HG02678 (cell line): ENCODE measurements around the gene APRT.
A peak's percentile ranks its signal among the peaks of the same experiment; 100 is the strongest.
"Not testable (repeated sequence)": the region's sequence is repeated elsewhere in the genome, so short reads cannot be mapped to it uniquely, and the experiment has no call there.

Source experiments
- ATAC-seq: cut with Tn5 transposase; IDR thresholded peaks from one replicate; pipeline ENCODE4 v1.9.1; 2021; ENCODE audit warnings: mild to moderate bottlenecking, moderate library complexity; ENCODE audit not compliant: unreplicated experiment

Gene APRT

DNA sequence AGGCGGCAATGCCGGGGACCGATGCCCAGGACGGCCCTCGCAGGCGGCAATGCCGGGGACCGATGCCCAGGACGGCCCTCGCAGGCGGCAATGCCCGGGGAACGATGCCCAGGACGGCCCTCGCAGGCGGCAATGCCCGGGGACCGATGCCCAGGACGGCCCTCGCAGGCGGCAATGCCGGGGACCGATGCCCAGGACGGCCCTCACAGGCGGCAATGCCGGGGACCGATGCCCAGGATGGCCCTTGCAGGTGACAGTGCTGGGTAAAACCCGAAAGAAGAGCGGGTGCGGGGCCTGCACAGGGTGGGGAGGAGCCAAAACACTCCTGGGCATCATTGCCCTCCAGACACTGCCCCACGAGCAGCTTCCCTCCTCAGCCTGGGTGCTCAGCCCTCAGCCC, 11.9 kb upstream of the APRT start:
- ATAC-seq = not testable (repeated sequence)

DNA sequence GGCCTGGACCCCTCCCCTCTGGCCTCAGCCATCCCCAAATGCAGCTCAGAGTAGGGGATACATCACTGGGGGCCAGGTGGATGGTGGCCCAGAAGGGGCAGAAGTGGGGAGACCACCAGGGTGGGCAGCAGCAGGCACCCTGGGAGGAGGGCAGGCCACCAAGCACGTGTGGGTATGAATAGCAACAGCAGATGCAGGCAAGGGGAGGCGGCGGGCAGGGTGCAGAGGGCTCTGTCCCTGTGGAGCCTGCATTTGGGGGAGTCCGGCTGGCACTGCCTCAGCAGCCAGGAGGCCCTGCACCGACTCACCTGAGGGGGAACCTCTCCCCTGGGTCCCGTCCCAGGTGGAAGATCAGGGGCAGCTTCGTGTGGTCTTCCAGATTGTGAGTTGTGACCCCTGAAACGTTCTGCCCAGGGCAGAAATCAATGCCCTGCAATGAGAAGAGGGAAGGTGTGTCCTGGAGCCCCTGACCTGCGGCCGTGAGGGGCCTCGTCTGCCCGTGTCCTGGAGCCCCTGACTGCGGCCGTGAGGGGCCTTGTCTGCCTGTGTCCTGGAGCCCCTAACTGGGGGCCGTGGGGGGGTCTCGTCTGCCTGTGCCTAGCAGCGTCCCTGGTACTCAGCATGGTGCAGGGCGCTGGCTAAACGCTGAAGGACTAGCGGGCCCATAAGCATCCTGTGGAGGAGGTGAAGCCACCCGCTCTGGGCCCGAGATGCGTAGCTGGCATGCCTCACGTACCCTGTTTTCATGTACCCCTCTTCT, 10.7 kb upstream of the APRT start:
- no peak for ATAC-seq

DNA sequence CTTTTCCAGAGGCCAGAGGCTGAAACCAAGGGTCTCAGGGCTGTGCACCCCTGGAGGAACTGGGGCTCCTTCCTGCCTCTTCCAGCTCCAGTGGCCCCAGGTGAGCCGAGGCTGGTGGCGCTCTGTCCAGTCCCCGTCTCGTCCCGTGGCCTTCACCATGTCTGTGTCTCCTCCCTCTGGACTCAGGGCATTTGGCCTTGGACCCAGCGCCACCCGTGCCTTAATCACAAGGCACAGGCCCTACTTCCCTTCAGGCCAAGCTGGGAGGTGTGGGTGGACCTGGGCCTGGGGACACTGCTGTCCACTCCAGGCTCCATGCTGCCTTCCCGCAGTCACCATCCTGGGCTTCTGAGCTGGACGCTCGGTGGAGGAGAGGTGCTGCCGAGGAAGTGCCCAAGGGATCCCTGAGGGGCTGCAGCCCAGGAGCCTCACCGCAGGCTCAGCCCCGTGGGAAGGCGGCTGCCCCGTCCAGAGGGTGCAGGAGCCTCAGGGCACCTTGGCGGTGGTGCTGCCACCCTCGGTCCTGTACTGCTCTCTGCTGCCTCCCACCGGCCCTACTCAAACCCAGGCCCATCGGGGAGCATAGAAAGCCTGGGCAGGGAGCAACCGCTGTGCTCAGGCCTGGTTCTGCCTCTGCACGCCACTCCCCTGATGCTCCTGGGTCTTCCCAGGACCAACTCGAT, 9.6 kb upstream of the APRT start:
- no peak for ATAC-seq

DNA sequence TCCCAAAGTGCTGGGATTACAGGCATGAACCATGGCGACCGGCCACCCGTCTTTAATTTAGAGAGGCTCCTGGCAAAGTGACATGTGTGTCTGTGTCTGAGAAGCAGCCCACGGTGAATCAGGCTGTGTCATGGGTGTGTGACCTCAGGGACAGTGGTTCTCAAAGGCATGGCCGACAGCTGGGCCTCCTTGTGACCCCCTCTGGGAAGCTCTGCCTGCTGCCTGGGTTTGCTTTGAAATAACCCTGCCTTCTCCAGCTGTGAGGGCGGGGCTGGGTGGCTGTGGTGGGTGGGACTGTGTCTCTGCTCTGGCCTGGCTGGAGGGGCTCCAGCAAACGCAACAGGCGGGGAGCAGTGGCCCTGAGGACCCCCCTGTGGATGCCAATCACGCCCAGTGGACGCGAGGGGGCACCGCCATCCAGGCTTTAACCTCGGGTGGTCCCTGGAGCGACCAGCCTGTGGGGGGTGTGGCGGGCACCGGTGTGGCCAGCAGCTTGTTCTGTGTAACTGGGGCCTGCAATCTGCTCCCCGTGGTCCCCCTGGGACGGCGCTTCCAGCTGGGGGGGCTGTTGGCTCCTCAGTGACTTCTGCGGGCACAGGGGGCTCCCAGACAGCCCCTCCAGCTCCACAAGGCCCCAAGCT, 8.8 kb upstream of the APRT start:
- no peak for ATAC-seq

DNA sequence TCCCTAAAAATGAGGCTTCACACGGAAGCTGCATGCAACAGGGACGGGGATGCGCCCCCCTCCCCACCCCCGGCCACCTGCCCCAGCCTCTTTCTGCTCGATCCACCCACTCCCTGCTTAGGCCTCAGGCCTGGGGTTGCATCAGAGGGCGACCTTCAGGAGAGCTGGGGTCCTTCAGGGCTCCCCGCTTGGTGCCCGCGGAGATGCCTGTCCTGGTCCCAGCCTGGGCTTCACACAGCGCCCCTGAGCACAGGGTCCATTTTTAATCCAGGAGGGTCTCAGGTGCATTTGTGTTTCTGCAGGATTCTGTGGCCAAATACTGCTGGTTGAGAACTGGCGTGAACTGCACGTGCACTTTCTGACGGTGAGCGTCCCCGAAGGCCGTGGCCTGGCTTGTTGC, 7.4 kb upstream of the APRT start:
- ATAC-seq = no peak

DNA sequence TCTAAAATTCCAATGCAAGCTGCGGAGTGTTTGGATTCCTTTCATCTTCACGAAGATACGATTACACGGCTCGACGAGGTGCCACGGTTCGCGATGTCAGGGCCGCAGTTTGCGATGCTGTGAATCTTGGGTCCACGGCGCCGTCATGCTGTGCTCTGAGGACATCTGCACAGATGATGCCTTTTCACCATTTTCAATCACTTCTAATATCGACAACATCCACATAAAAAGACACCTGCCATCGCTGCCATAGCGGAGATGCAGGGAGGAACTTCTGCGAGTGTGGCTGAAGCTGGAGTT, 6.8 kb upstream of the APRT start:
- no peak for ATAC-seq

DNA sequence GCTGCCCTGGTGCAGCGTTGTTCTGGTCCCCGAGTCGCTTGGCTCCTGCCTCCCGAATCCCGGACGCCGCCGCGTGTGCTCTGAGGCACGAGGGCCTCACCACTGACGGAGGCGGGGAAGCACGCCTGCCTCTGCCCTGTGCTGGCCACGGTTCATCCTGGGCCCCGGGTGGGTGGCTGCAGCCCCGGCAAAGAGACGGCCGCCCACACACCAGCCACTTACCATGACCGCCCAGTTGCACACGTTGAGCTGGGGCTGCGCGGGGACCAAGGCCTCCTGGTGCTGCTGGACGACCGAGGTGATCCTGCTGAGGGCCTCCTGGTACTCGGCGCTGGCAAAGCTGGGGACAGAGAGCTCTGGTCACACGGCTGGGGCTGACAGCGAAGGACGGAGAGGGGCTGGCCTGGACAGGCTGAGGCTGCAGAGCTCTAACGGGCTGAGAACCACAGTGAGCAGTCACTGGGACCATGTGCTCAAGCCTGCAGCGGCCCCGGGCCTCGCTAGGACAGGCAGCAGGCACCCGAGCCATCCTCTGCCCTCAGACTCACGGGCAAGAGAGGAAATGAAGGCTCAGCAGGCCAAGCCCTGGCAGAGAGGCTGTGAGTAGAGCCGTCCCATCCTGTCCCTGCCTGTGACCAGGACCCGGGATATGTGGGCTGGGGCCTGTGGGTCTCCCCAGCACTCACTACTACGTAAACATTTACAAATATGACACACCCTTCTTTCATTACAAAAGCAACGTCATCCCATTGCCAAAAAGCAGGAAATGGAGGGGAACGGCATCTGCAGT, 6.3 kb upstream of the APRT start:
- no peak for ATAC-seq

DNA sequence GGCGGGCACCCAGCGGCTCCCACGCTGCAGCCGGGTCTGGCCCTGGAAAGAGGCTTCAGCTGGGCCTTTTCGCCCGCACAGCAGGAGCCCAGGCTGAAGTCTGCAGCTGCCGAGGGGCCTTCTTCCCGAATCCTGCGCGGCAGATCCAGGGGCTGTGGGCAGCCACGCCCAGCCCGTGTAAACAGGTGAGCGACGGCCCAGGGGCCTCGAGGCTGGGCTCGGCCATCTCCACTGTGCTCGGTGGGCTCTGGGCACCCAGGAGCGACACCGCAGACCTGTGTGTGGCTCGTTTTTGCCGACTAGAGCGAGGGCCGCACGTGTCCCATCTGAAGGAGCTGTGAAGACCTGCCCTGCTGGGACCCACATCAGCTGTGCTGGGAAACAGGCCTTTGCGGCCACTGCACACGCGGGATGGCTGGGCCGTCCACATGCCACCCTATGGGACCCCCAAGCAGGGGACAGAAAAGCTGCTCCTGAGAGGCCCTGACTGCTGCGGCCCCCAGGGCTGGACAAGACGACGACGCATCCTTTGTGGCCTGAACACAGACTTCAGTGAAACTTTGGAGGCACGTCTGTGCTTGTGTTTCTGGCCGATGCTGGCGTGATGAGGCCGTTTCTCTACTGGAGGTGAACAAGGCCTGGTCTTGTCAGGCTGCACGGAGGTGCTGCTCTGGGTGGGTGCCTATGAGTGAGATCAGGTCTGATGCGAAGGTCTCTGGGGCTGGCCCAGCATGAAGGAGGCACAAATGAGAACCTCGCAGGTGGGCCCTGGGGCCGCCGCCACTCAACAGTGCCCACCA, 5.2 kb upstream of the APRT start:
- ATAC-seq = no peak

DNA sequence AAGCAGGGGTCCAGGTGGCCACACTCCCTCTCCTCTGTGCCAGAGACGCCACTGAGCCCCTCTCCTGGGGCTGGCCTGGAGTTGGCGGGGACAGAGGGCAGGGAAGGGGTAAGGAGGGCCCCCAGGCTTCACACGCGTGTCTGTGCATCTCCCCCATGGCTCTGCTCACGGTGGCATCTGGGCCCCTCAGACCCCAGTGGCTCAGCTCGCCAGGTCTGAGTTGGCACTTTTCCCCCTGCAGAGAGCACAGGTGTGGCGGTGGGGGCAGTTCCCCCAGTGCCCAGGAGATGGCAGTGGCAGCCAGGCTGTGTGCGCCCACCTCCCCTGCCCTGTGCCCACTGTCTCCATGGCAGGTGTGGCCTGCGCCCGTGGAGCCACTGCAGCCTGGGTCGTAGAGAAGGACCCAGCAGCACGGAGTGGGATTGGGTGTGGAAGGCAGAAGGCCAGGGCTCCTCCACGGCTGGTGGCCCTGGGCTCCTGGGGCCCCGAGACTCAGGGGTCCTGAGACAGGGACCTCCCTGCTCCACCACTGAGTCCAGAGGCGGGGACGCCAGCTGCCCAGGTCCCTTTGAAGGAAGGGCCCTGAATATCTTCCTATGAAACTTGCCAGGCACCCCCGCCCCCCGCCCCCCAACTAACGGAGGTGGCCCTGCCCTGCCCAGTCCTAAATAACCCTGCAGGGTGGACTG, 4.3 kb upstream of the APRT start:
- no peak for ATAC-seq

DNA sequence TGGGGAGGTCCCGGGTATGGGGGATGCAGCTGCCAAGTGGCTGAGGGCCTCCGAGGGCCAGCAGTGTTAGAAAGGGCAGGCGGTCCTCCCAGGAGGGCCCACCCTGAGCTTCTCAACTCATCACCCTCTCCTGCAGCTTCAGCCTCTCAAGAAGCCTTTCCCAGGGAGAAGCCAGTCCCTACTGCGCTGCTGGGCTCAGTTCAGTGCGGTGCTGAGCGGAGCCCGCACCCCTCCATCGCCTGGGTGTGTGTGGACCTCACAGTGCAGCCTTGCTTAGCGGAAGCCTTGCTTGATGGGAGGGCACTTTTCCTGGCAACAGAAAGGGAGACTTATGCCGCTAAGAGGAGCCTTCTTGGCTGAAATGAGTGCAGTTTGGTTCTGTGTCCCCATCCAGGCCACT, 3.5 kb upstream of the APRT start:
- ATAC-seq = no peak

DNA sequence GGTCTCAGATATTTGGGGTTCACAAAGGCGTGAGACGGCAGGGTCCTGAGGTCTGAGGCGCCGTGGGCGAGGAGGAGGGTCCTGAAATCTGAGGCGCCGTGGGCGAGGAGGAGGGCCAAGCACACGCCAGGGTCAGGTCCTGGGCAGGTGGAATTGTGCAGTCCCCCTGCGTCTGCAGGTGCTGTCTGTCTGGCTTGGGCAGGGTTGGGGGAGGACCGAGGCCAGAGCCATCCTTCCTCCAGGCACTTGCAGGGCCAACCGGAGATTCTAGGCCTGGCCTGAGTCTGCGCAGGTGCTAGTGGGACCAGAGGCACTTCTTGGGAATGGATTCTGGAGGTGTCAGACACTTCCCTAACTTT, 2.4 kb upstream of the APRT start:
- ATAC-seq = no peak

DNA sequence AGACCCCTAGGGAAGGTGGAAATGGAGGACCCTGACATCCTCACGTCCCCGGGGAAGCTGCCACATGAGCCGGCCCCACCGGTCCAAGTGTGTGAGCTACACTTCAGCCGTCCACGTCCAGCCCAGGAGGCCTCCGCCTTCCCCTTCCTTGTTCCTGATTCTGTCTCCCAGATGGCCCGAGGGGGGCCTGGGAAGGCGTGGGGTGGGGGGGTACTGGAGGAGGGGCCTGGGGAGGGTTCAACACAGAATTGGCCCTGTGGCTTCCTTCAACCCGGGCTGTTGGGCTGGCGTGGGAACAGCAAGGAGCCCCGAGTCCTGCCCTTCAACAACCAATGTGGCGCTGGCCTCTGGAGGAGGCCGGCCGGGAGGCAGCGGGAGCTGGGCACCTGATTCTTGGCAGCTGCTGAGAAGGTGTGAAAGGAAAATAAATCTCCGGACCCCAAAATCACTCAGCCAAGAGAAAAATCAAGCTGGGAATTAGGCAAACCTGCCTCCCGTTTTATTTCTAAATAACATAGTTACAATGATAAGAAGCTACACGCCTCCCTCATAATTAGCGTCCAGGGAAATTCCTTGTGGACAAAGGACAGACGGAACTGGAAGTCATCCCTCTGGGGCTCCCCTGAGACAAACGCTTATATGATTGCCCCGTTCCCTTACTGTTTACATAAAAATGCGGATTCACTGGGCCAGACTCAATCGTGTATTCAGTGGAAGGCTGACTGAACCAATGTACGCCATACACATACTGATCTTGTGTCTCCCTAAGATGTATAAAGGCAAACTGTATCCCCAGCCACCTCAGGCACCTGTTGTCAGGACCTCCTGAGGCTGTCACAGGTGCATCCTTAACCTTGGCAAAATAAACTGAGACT, 1.8 kb upstream of the APRT start:
- no peak for ATAC-seq

DNA sequence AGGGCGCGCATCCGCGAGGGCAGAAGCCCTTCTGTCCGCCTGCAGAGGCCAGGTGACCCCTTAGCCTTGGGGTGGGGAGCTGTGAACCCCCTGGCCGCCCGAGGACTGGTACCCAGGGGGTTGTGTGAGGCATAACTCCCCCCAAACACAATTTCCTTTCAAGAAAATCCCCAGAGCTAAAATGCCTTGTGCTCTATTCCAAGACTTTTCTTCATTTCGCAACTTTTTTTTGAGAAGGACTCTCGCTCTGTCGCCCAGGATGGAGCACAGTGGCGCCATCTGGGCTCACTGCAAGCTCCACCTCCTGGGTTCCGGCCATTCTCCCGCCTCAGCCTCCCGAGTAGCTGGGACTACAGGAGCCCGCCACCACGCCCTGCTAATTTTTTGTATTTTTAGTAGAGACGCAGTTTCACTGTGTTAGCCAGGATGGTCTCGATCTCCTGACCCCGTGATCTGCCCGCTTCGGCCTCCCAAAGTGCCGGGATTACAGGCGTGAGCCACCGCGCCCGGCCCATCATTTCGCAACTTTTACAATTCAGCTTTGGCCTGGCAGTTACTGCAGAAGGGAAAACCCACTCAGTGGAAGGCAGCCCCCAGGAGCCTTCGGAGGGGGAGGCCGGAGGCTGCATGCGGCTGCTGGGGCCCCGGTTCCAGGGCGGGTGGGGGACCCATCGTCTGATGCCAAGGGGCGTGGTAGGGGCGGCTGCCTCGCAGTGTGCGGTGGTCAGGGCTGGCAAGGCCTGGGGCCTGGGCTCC, 963 bp upstream of the APRT start:
- no peak for ATAC-seq

DNA sequence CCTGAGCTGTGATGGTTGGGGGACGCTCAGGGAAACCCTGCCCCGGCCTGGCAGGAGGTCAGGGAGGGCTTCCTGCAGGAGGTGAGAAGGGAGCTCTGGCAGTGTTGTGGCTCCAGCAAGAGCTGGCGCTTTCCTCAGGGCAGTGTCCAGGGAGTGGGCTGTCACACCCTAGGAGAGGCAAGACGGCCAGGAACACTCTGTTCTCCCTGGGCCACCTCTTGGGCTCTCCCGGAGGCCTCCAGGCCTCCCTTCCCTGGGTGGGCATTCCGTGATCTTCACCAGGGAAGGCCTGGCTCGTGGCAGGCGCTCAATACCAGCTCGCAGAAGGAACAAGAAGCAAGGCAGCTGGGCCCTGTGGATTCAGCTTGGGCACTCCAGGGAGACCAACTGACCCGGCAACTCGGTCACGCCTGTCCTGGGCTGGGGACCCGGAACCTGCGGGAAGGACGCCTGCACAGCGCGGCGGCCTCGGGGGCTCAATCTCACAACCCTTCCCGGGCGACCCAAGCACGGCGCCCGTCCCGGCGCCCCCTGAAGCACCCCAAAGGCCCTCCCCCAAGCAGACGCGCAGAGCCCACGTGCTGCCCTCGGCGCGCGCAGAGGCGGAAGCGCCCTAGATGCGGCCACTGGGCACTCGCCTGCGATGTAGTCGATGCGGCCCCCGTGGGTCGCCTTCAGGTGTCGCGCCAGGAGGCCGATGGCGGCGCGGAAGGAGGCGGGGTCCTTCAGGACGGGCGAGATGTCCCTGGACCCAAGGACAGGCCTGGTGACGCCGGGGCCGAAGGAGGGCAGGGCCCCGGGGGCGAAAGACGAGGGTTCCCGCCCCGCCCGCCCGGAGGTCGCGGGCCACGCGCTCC, 588 bp downstream of the APRT start:
- peak; percentile 45 for ATAC-seq

DNA sequence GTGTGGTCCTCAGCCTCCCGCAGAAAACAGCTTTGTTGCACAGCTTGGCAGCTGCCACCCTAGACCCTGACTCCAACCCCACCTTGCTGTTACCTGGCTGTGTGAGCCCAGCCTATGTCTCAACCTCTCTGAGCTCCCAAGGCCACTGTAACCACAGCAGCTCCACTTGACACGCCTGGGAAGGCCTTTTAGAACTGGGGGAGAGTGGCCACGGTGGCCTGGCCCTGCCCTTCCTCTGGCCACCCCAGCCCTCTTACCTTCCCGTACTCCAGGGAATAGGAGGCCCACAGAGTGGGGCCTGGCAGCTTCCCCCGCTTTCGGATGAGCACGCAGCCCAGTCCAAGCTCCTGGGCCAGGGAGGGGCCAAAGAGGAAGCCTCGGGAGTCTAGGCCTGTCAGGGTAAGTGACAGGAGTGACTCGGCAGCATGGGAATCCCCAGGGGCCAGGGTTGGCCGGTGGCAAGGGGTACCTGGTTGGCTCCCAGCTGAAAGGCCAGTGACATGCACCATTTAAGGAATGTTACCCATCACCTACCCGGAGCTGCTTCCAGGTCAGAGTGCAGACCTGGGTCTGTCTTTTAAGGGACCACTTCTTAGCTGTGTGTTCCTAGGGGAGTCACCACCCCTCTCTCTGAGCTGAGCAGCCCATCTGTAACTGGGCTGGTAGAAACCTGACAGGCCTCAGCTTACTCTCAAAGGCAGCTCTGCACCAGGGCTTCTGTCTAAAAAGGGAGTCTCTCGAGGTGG, 1.4 kb downstream of the APRT start:
- no peak for ATAC-seq

DNA sequence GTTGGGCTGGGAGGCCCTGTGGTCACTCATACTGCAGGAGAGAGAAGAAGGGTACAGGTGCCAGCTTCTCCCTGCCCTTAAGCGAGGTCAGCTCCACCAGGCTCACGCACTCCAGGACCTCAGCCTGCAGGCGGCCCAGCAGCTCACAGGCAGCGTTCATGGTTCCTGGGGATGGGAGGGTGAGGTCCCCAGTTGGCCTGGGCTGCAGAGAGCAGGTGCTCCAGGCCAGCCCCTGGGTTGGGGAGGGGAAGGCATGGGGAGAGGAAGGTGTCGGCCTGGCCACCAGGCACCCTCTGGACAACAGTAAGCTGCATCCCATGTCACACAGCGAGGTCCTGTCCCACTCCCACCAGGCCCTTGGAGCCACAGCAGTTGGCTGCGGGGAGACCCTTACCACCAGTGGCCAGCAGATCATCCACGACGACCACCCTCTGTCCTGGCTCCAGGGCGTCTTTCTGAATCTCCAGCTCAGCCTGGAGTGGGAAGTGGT, 2.0 kb downstream of the APRT start:
- no peak for ATAC-seq
